Small intestine (tissue), 7 donors: ENCODE data around the gene APOL2. TPM values are rescaled to one million over a fixed set of nuclear protein-coding genes. Genes with fewer than 3 reads are reported as not detected.
"Not testable (repeated sequence)": the region's sequence is repeated elsewhere in the genome, so short reads cannot be mapped to it uniquely, and the experiment has no call there.

Experiments used
- DNase-seq, 2 donors: peaks; one replicate each; pipeline versions ENCODE4 v3.0.0 to v3.0.0-alpha.2; 2013
- FAIRE-seq: peaks from 2 replicates; lab custom pipeline; 2012; peaks lifted over from hg19 to GRCh38; lab: Jason Lieb, UNC
- H3K27ac ChIP-seq, 3 donors: one replicate each; pipeline ENCODE4 v1.5.1; 2013; ENCODE audit warnings: low read length in 2 of 3, mild to moderate bottlenecking in 2 of 3, control low read depth in 1 of 3, inconsistent platforms in 1 of 3, low read depth in 1 of 3, moderate library complexity in 1 of 3
- H3K27me3 ChIP-seq, 3 donors: one replicate each; pipeline ENCODE4 v1.6.1; 2013; ENCODE audit warnings: low read length in 3 of 3, inconsistent platforms in 1 of 3; ENCODE audit not compliant: control insufficient read depth in 3 of 3, insufficient read depth in 3 of 3
- H3K36me3 ChIP-seq, 3 donors: one replicate each; pipeline ENCODE4 v1.6.1; 2013; ENCODE audit warnings: low read length in 3 of 3, inconsistent platforms in 1 of 3, low read depth in 1 of 3, mild to moderate bottlenecking in 1 of 3, moderate library complexity in 1 of 3; ENCODE audit not compliant: control insufficient read depth in 3 of 3, insufficient read depth in 2 of 3
- H3K4me1 ChIP-seq, 3 donors: one replicate each; pipeline ENCODE4 v1.6.1; 2013; ENCODE audit warnings: low read length in 2 of 3, inconsistent platforms in 1 of 3, low read depth in 1 of 3, mild to moderate bottlenecking in 1 of 3, moderate library complexity in 1 of 3; ENCODE audit not compliant: control insufficient read depth in 3 of 3, insufficient read depth in 2 of 3
- H3K4me3 ChIP-seq, 3 donors: one replicate each; pipeline ENCODE4 v1.5.1; 2013; ENCODE audit warnings: low read length in 3 of 3, control low read depth in 1 of 3, inconsistent platforms in 1 of 3, low read depth in 1 of 3, mild to moderate bottlenecking in 1 of 3, moderate library complexity in 1 of 3
- H3K9me3 ChIP-seq, 2 donors: one replicate each; pipeline ENCODE4 v1.6.1; 2013; ENCODE audit warnings: low read depth in 1 of 2, low read length in 1 of 2; ENCODE audit not compliant: control insufficient read depth in 2 of 2, insufficient read depth in 1 of 2
- WGBS, 3 donors: extraction: QIAGEN DNeasy Blood & Tissue Kit; methylation state at CpG; one replicate each; pipeline ENCODE4 v1.1.7; 2013; 5-methylcytosine and 5-hydroxymethylcytosine counted together
- polyA plus RNA-seq, 4 donors: library from polyadenylated mRNA; stranded (reverse) in 3 of 4; unstranded in 1 of 4; fragments of 200-250 nt in 3 of 4; fragments of 120-200 nt in 1 of 4; gene quantifications; one replicate each; pipeline versions ENCODE4 v1.2.1 to v1.2.3, GENCODE V29; 2013
- donor health status: healthy with polysubstance abuse.
- donor health status: control.
- donor health status: control.
- donor health status: Bipolar disorder and iron deficiency.
- donor health status: healthy.

The APOL2 gene
- polyA plus RNA-seq, 4 donors = 19.0 to 68.4 (median 30.1) TPM

DNA sequence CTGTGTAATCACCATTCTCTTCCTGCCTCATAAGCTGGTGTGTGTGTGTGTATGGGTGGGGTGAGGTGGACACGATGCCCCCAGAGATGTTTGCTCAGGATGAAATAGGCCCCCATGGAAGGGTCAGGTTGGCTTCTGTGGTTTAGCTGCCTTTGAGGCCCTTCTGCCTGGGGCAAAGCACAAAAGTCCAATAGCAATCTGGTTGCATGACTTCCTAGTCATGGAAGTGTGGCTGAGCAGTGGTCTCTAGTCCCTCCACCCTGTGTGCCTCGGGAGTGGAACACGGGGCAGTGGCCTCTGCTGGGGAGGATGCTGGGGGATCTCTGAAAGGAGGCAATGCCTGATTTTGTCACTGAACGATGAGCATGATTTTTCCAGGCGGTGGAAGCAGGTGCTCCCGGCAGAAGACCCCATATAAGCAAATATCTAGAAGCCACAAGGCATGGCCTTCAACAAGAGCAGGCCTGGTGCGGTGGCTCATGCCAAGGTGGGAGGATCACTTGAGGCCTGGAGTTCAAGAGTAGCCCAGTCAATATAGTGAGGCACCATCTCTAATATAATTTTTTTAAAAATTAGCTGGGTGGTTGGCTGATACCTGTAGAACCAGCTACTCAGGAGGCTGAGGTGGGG lies 12.8 kb upstream of the APOL2 start:
- not testable (repeated sequence) for H3K36me3 ChIP-seq, DNase-seq, H3K27ac ChIP-seq, FAIRE-seq, H3K4me3 ChIP-seq, H3K27me3 ChIP-seq
- Histone ChIP-seq H3K4me1 (peaks cover 5 to 22% (median 7%) of the 10 kb centered on the region in 3 donors), H3K9me3 (peaks cover 0 to 10% of the 10 kb centered on the region in 2 donors)
- WGBS, 3 donors = 83 to 86% (median 84%) methylated on average over 7 of the region's 7 CpGs

DNA sequence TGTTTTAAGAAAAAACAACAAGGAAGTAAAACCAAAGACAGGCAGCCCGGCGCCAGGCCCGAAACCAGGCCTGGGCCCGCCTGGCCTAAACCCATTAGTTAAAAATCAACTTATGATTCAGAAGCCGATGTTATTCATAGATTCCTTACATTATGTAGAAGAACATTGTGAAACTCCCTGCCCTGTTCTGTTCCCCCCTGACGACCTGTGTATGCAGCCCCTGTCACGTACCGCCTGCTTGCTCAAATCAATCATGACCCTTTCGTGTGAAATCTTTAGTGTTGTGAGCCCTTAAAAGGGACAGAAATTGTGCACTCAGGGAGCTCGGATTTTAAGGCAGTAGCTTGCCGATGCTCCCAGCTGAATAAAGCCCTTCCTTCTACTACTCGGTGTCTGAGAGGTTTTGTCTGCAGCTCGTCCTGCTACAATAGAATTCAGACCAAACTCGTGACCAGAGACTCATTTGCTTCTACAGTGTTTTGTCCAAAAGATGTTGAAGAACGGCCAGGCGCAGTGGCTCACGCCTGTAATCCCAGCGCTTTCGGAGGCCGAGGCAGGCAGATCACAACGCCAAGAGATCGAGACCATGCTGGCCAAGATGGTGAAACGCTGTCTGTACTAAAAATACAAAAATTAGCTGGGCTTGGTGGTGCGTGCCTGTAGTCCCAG lies 11.1 kb upstream of the APOL2 start:
- H3K27ac ChIP-seq = not testable (repeated sequence)

DNA sequence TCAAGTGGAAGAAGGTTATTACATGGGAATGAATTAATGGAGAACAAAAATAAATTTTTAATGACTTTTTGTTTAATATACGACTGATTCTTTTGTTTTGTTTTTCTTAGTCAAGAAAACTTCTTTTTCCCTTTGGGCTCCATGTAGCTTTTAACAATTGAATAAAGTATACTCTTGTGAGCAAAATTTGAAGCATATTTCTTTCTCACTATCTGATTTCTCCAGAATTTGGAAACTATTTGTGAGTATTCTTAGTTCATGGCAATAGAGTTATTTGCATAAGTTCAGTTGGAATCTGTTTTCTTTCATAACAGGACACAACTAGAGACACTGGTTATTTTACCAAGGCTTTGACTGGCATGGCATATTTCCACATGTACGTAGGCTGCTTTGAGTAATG lies 9.8 kb upstream of the APOL2 start:
- WGBS, 3 donors = 94 to 99% (median 95%) methylated on average over 2 of the region's 2 CpGs

More for the DNA sequence above, 11.1 kb upstream of the APOL2 start:
- Histone ChIP-seq H3K4me1 (peaks cover 5 to 22% (median 7%) of the 10 kb centered on the region in 3 donors), H3K9me3 (peaks cover 0 to 10% of the 10 kb centered on the region in 2 donors)
- H3K27me3 ChIP-seq, FAIRE-seq, H3K36me3 ChIP-seq, H3K4me3 ChIP-seq, DNase-seq: not testable (repeated sequence)
- WGBS, 3 donors = 86 to 89% (median 89%) methylated on average over 24 of the region's 24 CpGs

DNA sequence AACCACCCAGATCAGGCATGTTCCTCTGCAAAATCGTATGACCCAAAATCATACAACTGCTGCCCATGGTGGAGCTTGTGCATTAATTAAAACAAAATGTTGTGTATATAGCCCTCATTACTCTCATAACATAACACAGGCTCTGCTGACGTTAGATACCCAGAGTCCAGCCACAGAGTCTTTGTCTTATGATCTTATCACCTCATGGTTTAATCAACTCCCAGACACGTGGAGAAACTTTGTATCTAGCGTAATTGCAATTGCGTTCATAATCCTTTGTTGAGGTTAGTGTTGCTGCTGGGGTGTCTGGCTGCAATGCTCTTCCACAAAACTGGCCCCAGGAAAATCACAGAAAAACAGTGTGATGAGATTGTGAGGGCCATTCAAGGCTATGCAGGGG lies 8.6 kb upstream of the APOL2 start:
- peak in 1 of 2 donors; percentile 20 for DNase-seq
- no peak for FAIRE-seq
- Histone ChIP-seq H3K4me1 (peaks cover 3 to 9% (median 3%) of the 10 kb centered on the region in 3 donors), H3K27me3 (no peaks in the 10 kb centered on the region), H3K27ac (no peak overlapping the region), H3K9me3 (peaks cover 0 to 14% of the 10 kb centered on the region in 2 donors), H3K4me3 (no peak overlapping the region), H3K36me3 (no peaks in the 10 kb centered on the region)
- 53 to 87% (median 58%) methylated on average over 5 of the region's 5 CpGs for WGBS, 3 donors

More for the DNA sequence above, 9.8 kb upstream of the APOL2 start:
- no peak for FAIRE-seq
- Histone ChIP-seq H3K27ac (no peak overlapping the region), H3K27me3 (no peaks in the 10 kb centered on the region), H3K9me3 (peaks cover 0 to 10% of the 10 kb centered on the region in 2 donors), H3K36me3 (no peaks in the 10 kb centered on the region), H3K4me3 (no peak overlapping the region), H3K4me1 (peaks cover 3 to 17% (median 3%) of the 10 kb centered on the region in 3 donors)
- DNase-seq = no peak

DNA sequence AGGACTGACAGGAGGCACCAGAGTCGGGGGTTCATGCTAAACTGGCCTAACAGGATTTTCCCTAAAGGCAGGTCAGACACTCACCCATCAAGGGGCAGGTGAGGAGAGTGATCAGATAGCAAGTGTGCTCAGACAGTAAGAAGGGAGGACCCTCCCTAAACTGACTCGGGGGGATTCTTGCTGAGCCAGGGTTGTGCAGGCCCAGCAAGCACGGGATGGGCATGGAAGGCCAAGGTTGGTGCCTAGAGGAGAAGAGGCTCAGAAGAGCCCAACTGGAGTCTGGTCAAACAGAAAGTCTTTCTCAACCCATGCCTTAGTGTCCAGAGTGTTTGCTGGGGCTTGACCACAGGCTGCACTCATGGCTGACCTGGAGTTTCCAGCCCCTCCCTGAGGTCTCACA lies 7.4 kb upstream of the APOL2 start:
- Histone ChIP-seq H3K27me3 (no peaks in the 10 kb centered on the region), H3K27ac (no peak overlapping the region), H3K9me3 (peaks cover 0 to 14% of the 10 kb centered on the region in 2 donors), H3K4me3 (no peak overlapping the region), H3K36me3 (no peaks in the 10 kb centered on the region), H3K4me1 (no peaks in the 10 kb centered on the region)
- DNase-seq (no peak), FAIRE-seq (no peak)
- WGBS, 3 donors = 63 to 82% (median 77%) methylated on average over 3 of the region's 3 CpGs

DNA sequence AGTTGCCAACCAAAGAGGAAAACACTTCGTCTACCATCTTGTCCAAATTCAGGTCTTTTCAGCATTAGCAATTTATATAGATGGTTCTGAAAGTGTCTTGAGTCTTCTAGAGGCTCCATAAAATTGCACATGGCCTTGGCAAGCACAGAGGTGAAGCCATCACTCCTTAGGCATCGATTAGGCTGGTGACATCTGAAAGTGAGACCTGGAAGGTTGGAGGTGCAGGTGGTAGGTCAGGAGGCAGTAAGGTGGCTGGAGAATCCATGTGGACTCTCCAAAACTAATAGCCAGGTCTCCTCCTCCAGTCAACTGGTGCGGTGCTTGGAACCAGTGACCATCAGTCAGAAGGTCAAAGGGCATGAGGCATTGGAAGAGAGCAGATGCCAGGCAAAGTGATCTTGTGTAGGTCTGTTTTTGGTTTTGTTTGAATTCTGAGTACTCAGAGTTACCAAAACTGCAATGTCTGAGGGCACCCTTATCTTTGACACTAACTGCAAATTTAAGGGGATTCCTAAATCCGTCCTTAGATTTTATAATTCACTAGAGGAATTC lies 6.6 kb upstream of the APOL2 start:
- H3K4me3 ChIP-seq = no peak overlapping the region
- DNase-seq (no peak), FAIRE-seq (no peak)
- no peaks in the 10 kb centered on the region for H3K4me1 ChIP-seq
- no peak overlapping the region for H3K27ac ChIP-seq
- WGBS, 3 donors = 67 to 91% (median 68%) methylated on average over 4 of the region's 4 CpGs
- H3K27me3 ChIP-seq = no peaks in the 10 kb centered on the region
- peaks cover 0 to 14% of the 10 kb centered on the region in 2 donors for H3K9me3 ChIP-seq
- H3K36me3 ChIP-seq = no peaks in the 10 kb centered on the region

DNA sequence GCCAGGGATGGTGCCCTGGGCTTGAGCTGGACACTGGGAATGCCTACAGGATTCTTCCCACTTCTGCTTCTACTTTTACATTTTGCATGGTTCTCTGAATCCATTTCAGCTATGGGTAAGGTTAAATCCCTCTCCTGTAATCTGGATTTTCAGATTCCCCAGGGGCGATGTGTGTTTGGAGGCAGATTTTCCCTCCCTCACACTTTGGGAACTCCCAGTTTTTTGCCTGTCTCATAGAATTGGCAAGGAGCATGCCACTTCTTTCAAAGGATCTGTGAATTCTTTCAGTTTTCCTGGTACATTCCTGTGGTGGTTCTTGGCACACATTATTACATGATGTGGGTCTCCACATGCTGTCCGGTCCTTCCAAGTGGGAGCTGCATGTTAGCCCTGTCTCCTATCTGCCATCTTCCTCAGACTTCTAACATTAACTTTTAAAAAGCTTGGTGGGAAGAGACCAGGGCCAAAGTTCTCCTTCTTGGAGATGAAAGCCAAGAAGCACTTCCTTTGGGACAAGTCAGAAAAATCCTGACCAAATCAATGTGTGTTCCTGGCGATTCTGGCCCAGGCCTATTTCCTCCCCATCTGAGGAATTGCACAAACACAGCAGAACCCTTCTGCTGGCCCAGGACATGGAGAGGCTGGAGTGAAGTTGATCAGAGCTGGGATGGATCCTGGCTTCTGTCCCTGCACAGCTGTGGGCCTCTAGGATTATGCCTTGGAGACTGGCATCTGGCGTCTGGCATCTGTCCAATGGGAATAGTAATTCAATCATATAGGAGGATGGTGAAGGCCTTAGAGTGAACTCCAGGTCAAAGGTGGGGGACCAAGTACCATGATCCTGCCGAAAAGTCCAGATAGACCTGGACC lies 5.4 kb upstream of the APOL2 start:
- DNase-seq (no peak), FAIRE-seq (no peak)
- Histone ChIP-seq H3K4me1 (peaks cover 0 to 3% (median 0%) of the 10 kb centered on the region in 3 donors), H3K9me3 (peaks cover 0 to 14% of the 10 kb centered on the region in 2 donors), H3K36me3 (no peaks in the 10 kb centered on the region), H3K27me3 (no peaks in the 10 kb centered on the region), H3K4me3 (no peak overlapping the region), H3K27ac (peak overlapping the region in 1 of 3 donors; percentile 19)
- WGBS, 3 donors = 76 to 87% (median 85%) methylated on average over 5 of the region's 5 CpGs

DNA sequence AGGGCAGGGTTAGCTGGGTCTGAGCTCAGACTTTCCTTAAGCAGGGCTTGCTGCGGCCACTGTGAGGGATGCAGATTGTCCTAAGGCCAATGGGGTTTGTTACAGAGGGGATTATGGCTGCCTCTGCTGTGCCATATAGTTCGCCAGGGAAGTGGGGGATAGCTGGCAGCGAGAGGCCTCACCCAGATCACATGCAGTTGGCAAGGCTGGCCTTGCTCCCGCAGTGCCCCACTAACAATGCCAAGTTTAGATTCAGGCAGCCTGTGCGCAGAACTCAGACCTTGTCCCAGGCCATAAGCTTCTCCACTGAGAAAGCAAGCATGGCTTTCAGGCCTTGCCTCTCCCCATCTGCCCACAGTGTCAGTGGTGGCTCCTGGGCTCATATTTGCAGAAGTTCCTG lies 4.7 kb upstream of the APOL2 start:
- FAIRE-seq = no peak
- Histone ChIP-seq H3K27ac (peak overlapping the region in 1 of 3 donors; percentile 19), H3K27me3 (no peaks in the 10 kb centered on the region), H3K4me1 (peaks cover 0 to 5% (median 0%) of the 10 kb centered on the region in 3 donors), H3K4me3 (no peak overlapping the region), H3K9me3 (peaks cover 0 to 10% of the 10 kb centered on the region in 2 donors), H3K36me3 (no peaks in the 10 kb centered on the region)
- 79 to 90% (median 89%) methylated on average over 5 of the region's 5 CpGs for WGBS, 3 donors
- no peak for DNase-seq
